Upper lobe of left lung (tissue), 4 donors: ENCODE results near the gene MYO18B.

Source experiments
- POLR2A ChIP-seq, 4 donors: fragments of 450-650 bp; IDR thresholded peaks; one replicate each; pipeline ENCODE4 v1.5.1; 2016 to 2017; ENCODE audit warnings: antibody characterized with exemption in 4 of 4, mild to moderate bottlenecking in 2 of 4
- TF ChIP-seq, protein P1 (sequence below), 6 experiments: fragments of 450-650 bp in 4 of 6; fragments of 200-600 bp in 2 of 6; sonication (generic) in 2 of 6; IDR thresholded peaks; one replicate each; pipeline ENCODE4 v1.5.1; 2016 to 2019; ENCODE audit warnings: antibody characterized with exemption in 6 of 6

GRCh38 chr22:25824828-25825423 lies 82.9 kb downstream of the MYO18B start:
- TF ChIP-seq, protein P1, sequence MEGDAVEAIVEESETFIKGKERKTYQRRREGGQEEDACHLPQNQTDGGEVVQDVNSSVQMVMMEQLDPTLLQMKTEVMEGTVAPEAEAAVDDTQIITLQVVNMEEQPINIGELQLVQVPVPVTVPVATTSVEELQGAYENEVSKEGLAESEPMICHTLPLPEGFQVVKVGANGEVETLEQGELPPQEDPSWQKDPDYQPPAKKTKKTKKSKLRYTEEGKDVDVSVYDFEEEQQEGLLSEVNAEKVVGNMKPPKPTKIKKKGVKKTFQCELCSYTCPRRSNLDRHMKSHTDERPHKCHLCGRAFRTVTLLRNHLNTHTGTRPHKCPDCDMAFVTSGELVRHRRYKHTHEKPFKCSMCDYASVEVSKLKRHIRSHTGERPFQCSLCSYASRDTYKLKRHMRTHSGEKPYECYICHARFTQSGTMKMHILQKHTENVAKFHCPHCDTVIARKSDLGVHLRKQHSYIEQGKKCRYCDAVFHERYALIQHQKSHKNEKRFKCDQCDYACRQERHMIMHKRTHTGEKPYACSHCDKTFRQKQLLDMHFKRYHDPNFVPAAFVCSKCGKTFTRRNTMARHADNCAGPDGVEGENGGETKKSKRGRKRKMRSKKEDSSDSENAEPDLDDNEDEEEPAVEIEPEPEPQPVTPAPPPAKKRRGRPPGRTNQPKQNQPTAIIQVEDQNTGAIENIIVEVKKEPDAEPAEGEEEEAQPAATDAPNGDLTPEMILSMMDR (IDR thresholded peaks at IDR 0.05), result no peak
- no peak for TF ChIP-seq POLR2A (IDR thresholded peaks at IDR 0.05)
